ENCODE measurements around the gene ZNF804B. TPM values are rescaled to one million over a fixed set of nuclear protein-coding genes. Genes with fewer than 3 reads are reported as not detected.

ZNF804B gene
- total RNA-seq, 2 donors from 2014 or later = 0.13 to 0.49 TPM

DNA sequence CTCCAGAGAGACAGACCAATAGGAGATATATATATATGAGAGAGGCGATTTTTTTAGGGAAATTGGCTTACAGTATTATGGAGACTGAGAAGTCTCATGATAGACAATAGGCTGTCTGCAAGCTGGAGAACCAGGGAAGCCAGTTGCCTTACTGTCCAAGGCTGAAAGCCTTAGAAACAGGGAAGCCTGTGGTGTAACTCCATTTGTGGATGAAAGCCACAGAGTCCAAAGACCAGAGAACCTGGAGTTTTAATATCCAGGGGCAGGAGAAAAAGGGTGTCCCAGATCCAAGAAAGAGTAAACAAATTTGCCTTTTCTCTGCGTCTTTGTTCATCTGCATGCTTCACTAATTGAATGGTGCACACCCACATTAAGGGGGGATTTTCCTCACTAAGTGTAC is 107.7 kb downstream of the ZNF804B start:
- Mint-ChIP-seq H3K4me3 (no peak overlapping the region), H3K9me3 (peaks cover 18% of the 10 kb centered on the region), H3K4me1 (peaks cover 3% of the 10 kb centered on the region), H3K27ac (no peak overlapping the region), H3K36me3 (ENCODE audit: low read depth) (no peaks in the 10 kb centered on the region), H3K27me3 (ENCODE audit: insufficient read depth) (no peaks in the 10 kb centered on the region)
- DNase-seq = no peak
- Histone ChIP-seq H3K9ac (ENCODE audit: extremely low read depth, low read length, poor library complexity, severe bottlenecking) (no peak overlapping the region), H3K4me3 (ENCODE audit: low read length) (no peak overlapping the region), H3K27me3 (ENCODE audit: control insufficient read depth, insufficient read depth, low read length, poor library complexity, severe bottlenecking) (no peaks in the 10 kb centered on the region), H3K36me3 (ENCODE audit: control insufficient read depth, insufficient read depth, low read length) (no peaks in the 10 kb centered on the region), H3K27ac (ENCODE audit: low read depth, low read length) (no peak overlapping the region), H3K4me1 (ENCODE audit: control insufficient read depth, insufficient read depth, low read length) (no peaks in the 10 kb centered on the region), H3K9me3 (ENCODE audit: control insufficient read depth, low read length) (peaks cover 16% of the 10 kb centered on the region)
- 91 to 92% methylated on average over 2 of the region's 2 CpGs for WGBS, 2 experiments (ENCODE audit: insufficient coverage in 1 of 2, insufficient read length in 1 of 2)
- TF ChIP-seq CTCF (conservative IDR thresholded peaks at IDR 0.05) = no peak

DNA sequence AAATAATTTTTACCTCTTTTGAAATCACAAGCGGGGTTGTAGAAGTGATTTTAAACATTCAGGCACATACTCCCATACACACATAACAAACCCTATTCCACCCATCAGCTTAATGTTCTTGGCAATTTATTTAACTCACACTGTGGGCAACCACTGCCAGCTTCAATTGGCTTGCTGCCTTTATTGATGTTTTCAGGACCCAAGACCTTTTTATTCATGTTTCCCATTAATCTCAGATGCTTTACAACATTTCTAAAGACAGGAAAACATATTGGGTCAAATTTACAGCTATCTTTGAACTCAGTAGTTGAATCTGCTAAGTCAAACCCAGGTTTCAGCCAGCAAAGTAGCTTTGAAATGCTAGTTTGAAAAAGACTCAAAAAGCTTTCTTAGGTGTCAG is 109.0 kb downstream of the ZNF804B start:
- WGBS, 2 experiments (ENCODE audit: insufficient coverage in 1 of 2, insufficient read length in 1 of 2) = 80 to 100% methylated on average over 1 of the region's 1 CpG
- Mint-ChIP-seq H3K27ac (no peak overlapping the region), H3K4me1 (no peaks in the 10 kb centered on the region), H3K4me3 (no peak overlapping the region), H3K27me3 (ENCODE audit: insufficient read depth) (no peaks in the 10 kb centered on the region), H3K36me3 (ENCODE audit: low read depth) (no peaks in the 10 kb centered on the region), H3K9me3 (peaks cover 23% of the 10 kb centered on the region)
- no peak overlapping the region for H3K9ac ChIP-seq (ENCODE audit: extremely low read depth, low read length, poor library complexity, severe bottlenecking)
- H3K4me1 ChIP-seq (ENCODE audit: control insufficient read depth, insufficient read depth, low read length) = no peaks in the 10 kb centered on the region
- peaks cover 19% of the 10 kb centered on the region for H3K9me3 ChIP-seq (ENCODE audit: control insufficient read depth, low read length)
- no peak overlapping the region for H3K27ac ChIP-seq (ENCODE audit: low read depth, low read length)
- DNase-seq = no peak
- H3K4me3 ChIP-seq (ENCODE audit: low read length) = no peak overlapping the region
- H3K36me3 ChIP-seq (ENCODE audit: control insufficient read depth, insufficient read depth, low read length) = no peaks in the 10 kb centered on the region
- TF ChIP-seq CTCF (conservative IDR thresholded peaks at IDR 0.05) = no peak
- H3K27me3 ChIP-seq (ENCODE audit: control insufficient read depth, insufficient read depth, low read length, poor library complexity, severe bottlenecking) = no peaks in the 10 kb centered on the region

- no peaks in the 10 kb centered on the region for H3K9me3 Mint-ChIP-seq
- no peak overlapping the region for H3K27ac Mint-ChIP-seq
- no peaks in the 10 kb centered on the region for H3K36me3 Mint-ChIP-seq (ENCODE audit: low read depth)
- H3K4me3 ChIP-seq (ENCODE audit: low read length) = no peak overlapping the region
- peaks cover 9% of the 10 kb centered on the region for H3K4me1 Mint-ChIP-seq
- TF ChIP-seq CTCF (conservative IDR thresholded peaks at IDR 0.05) = no peak
- H3K4me3 Mint-ChIP-seq = no peak overlapping the region
- H3K4me1 ChIP-seq (ENCODE audit: control insufficient read depth, insufficient read depth, low read length) = no peaks in the 10 kb centered on the region
- no peaks in the 10 kb centered on the region for H3K27me3 Mint-ChIP-seq (ENCODE audit: insufficient read depth)
- H3K27me3 ChIP-seq (ENCODE audit: control insufficient read depth, insufficient read depth, low read length, poor library complexity, severe bottlenecking) = no peaks in the 10 kb centered on the region
- H3K9me3 ChIP-seq (ENCODE audit: control insufficient read depth, low read length) = peaks cover 3% of the 10 kb centered on the region
- no peak overlapping the region for H3K9ac ChIP-seq (ENCODE audit: extremely low read depth, low read length, poor library complexity, severe bottlenecking)
- no peak for DNase-seq
- no peaks in the 10 kb centered on the region for H3K36me3 ChIP-seq (ENCODE audit: control insufficient read depth, insufficient read depth, low read length)
- no peak overlapping the region for H3K27ac ChIP-seq (ENCODE audit: low read depth, low read length)
Measured at GRCh38 chr7:88881136-88881535, 121.6 kb downstream of the ZNF804B start.

Measured in endodermal cell (in vitro differentiated cells).